NCI-H82 (cell line): ENCODE results near the gene DCAF8.
A peak's percentile ranks its signal among the peaks of the same experiment; 100 is the strongest.
"Not testable (repeated sequence)": the region's sequence is repeated elsewhere in the genome, so short reads cannot be mapped to it uniquely, and the experiment has no call there.

Source experiments
- DNase-seq: peaks from one replicate; lab custom pipeline; 2025; lab: John Stamatoyannopoulos, UW

The DCAF8 gene

GRCh38 chr1:160261893-160262794 is at the start of gene DCAF8:
DCAF8 (minus strand) TSS chr1:160262549; CDS start chr1:160244008, 18,541 bp downstream.
- peak; percentile 100 for DNase-seq

- DNase-seq: no peak
These were observed 47.2 kb upstream of the DCAF8 start for GRCh38 chr1:160309571-160309970.

- DNase-seq: no peak
These were observed 46.8 kb upstream of the DCAF8 start for GRCh38 chr1:160309185-160309557.

- DNase-seq: no peak
These were observed 46.3 kb upstream of the DCAF8 start for GRCh38 chr1:160308451-160309184.

- no peak for DNase-seq
These were observed 44.9 kb upstream of the DCAF8 start for GRCh38 chr1:160307118-160307791.

- DNase-seq: no peak
These were observed 37.8 kb upstream of the DCAF8 start for GRCh38 chr1:160300173-160300572.

GRCh38 chr1:160296036-160296435 is 33.7 kb upstream of the DCAF8 start:
- peak; percentile 47 for DNase-seq

- DNase-seq: no peak
These were observed 30.9 kb upstream of the DCAF8 start for GRCh38 chr1:160293020-160293968.

- DNase-seq: peak; percentile 86
These were observed 29.2 kb upstream of the DCAF8 start for GRCh38 chr1:160291248-160292220.

- not testable (repeated sequence) for DNase-seq
These were observed 25.4 kb upstream of the DCAF8 start for GRCh38 chr1:160287769-160288168.

GRCh38 chr1:160285506-160285905 is 23.2 kb upstream of the DCAF8 start:
- no peak for DNase-seq

GRCh38 chr1:160284782-160285344 is 22.5 kb upstream of the DCAF8 start, which contains the start of gene PEX19:
PEX19 (minus strand) TSS chr1:160285133; CDS start chr1:160285124, 9 bp downstream.
- DNase-seq: peak; percentile 96

GRCh38 chr1:160284220-160284781 is 22.0 kb upstream of the DCAF8 start:
- peak; percentile 39 for DNase-seq

GRCh38 chr1:160282807-160283206 is 20.5 kb upstream of the DCAF8 start:
- DNase-seq: no peak

- DNase-seq: no peak
These were observed 15.6 kb upstream of the DCAF8 start for GRCh38 chr1:160277987-160278386.

- DNase-seq: no peak
These were observed 15.0 kb upstream of the DCAF8 start for GRCh38 chr1:160277330-160277729.

- no peak for DNase-seq
These were observed 8.7 kb upstream of the DCAF8 start for GRCh38 chr1:160271025-160271424.

- DNase-seq: peak; percentile 50
These were observed 5.1 kb upstream of the DCAF8 start for GRCh38 chr1:160267284-160267991.
